Activated T-cell treated with anti-CD3 and anti-CD28 coated beads for 24 hours (primary cell): Measurements from ENCODE around the gene PARD3.
"Not testable (repeated sequence)": the region's sequence is repeated elsewhere in the genome, so short reads cannot be mapped to it uniquely, and the experiment has no call there.

Source experiments
- DNase-seq: peaks from one replicate; pipeline ENCODE4 v3.0.0-alpha.2; 2020; ENCODE audit warnings: low read depth

PARD3 gene

GRCh38 chr10:34464591-34464990 is 350.5 kb downstream of the PARD3 start:
- DNase-seq = no peak

- no peak for DNase-seq
Measured at GRCh38 chr10:34464000-34464399, 351.1 kb downstream of the PARD3 start.

GRCh38 chr10:34462993-34463392 is 352.1 kb downstream of the PARD3 start:
- no peak for DNase-seq

GRCh38 chr10:34462056-34462455 is 353.0 kb downstream of the PARD3 start:
- no peak for DNase-seq

GRCh38 chr10:34454590-34455261 is 360.4 kb downstream of the PARD3 start:
- DNase-seq = no peak

- DNase-seq = no peak
Measured at GRCh38 chr10:34449836-34450235, 365.3 kb downstream of the PARD3 start.

GRCh38 chr10:34446049-34446448 is 369.0 kb downstream of the PARD3 start:
- DNase-seq = no peak

- DNase-seq = no peak
Measured at GRCh38 chr10:34444223-34445183, 370.6 kb downstream of the PARD3 start.

- DNase-seq = not testable (repeated sequence)
Measured at GRCh38 chr10:34439386-34439785, 375.7 kb downstream of the PARD3 start.

GRCh38 chr10:34438741-34439140 is 376.4 kb downstream of the PARD3 start:
- DNase-seq = no peak

GRCh38 chr10:34437906-34438305 is 377.2 kb downstream of the PARD3 start:
- no peak for DNase-seq

- no peak for DNase-seq
Measured at GRCh38 chr10:34434119-34434594, 380.9 kb downstream of the PARD3 start.

GRCh38 chr10:34433241-34434076 is 381.6 kb downstream of the PARD3 start:
- DNase-seq = no peak

GRCh38 chr10:34432589-34432988 is 382.5 kb downstream of the PARD3 start:
- no peak for DNase-seq

- DNase-seq = no peak
Measured at GRCh38 chr10:34430685-34431084, 384.4 kb downstream of the PARD3 start.

GRCh38 chr10:34428501-34428900 is 386.6 kb downstream of the PARD3 start:
- DNase-seq = no peak

GRCh38 chr10:34427911-34428216 is 387.2 kb downstream of the PARD3 start:
- no peak for DNase-seq

- not testable (repeated sequence) for DNase-seq
Measured at GRCh38 chr10:34427158-34427910, 387.8 kb downstream of the PARD3 start.

- DNase-seq = not testable (repeated sequence)
Measured at GRCh38 chr10:34426538-34427157, 388.4 kb downstream of the PARD3 start.

GRCh38 chr10:34426041-34426440 is 389.1 kb downstream of the PARD3 start:
- no peak for DNase-seq
